Stimulated activated effector memory CD8-positive, alpha-beta T cell treated with anti-CD3 and anti-CD28 coated beads, Interleukin-12 subunit alpha, Interleukin-12 subunit beta, amount 100 ng/mL, for 72 hours (primary cell): Measurements from ENCODE around the gene CEP128.

Experiments
- ATAC-seq: fragments of 150-1000 bp; cut with Tn5 transposase; 2 replicates; pipeline ENCODE4 v1.10.0; 2021
- DNase-seq, 2 donors: peaks; one replicate each; pipeline ENCODE4 v3.0.0; 2021 to 2022; ENCODE audit warnings: low spot score in 2 of 2
- H3K27ac Mint-ChIP-seq: one replicate; pipeline ENCODE4 v1.8.0; 2022; ENCODE audit warnings: mild to moderate bottlenecking, mixed read lengths
- H3K36me3 Mint-ChIP-seq: one replicate; pipeline ENCODE4 v1.8.0; 2022; ENCODE audit warnings: mild to moderate bottlenecking, mixed read lengths
- H3K4me1 Mint-ChIP-seq: one replicate; pipeline ENCODE4 v1.8.0; 2022; ENCODE audit warnings: mixed read lengths
- H3K4me3 Mint-ChIP-seq: one replicate; pipeline ENCODE4 v1.8.0; 2022; ENCODE audit warnings: mild to moderate bottlenecking, mixed read lengths
- H3K9me3 Mint-ChIP-seq: one replicate; pipeline ENCODE4 v1.8.0; 2022; ENCODE audit warnings: mixed read lengths

The CEP128 gene

DNA sequence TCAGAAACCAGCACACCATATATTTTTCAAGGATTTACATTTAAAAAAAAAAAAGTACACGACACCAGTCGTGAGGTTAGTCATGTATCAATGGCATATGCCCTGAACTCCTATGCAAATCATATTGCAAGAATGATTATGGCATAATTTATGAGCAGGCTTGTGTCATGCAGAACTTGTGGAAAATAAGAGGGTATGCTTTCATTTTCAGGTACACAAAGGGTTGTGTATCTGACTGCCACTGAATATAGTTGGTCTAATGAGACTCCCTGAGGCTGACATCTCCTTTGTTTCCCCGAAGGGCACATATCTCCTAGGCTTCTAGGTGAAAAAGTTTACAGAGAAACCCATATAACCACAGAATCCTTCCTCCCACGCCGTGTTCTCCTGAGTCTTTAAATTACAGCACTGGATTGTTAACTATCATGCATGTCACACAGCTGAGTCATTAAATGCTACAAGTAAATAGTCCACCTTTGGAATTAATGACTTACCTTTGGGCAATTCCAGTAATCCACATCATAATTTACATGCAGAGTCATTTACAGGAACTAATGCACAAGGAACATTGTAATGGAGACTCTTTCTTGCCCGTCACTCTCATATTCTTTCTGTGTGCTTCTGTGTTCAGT is 373.5 kb downstream of the CEP128 start:
- H3K4me1 Mint-ChIP-seq, result peaks cover 10% of the 10 kb centered on the region
- DNase-seq, result no peak
- H3K4me3 Mint-ChIP-seq, result no peak overlapping the region
- H3K36me3 Mint-ChIP-seq, result no peaks in the 10 kb centered on the region
- no peaks in the 10 kb centered on the region for H3K9me3 Mint-ChIP-seq
- ATAC-seq, result peak; percentile 45
- H3K27ac Mint-ChIP-seq, result no peak overlapping the region

DNA sequence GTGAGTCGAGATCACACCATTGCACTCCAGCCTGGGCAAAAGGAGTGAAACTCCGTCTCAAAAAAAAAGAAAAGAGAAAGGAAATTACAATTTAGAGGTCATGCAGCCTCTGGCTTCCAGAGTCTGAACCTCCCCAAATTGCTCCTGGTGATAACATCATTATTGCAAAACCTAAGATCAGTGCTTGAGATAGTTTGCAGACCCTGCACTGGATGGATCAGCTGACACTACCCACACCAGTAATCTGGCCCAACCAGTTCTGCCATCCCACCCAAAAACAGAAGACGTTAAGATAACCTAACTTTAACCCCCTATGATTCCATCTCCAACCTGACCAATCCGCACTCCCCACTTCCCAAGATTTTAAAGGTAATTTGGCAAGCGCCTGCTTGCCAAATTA is 376.5 kb downstream of the CEP128 start:
- Mint-ChIP-seq H3K27ac (no peak overlapping the region), H3K9me3 (no peaks in the 10 kb centered on the region)
- ATAC-seq, result no peak

DNA sequence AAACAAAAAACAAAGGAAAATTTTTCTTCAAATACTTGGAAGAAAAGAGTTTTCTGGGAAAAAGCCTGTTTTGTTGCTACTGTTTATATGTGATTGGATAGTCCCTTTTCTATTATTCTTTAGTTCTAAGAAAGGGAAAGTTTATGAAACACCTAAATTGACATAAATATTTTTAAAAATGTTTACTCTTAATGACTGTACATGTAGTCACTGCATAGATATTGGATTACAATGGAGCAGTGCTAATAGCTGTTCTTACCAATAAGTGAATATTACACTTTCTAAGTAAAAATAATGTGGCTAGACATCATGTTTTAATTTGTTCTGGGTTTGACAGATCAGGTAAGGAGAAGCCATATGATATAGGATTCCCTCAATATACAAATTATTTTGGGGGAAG is 377.5 kb downstream of the CEP128 start:
- no peaks in the 10 kb centered on the region for H3K36me3 Mint-ChIP-seq
- peaks cover 10% of the 10 kb centered on the region for H3K4me1 Mint-ChIP-seq
- ATAC-seq (no peak), DNase-seq (no peak)
- no peak overlapping the region for H3K27ac Mint-ChIP-seq
- no peak overlapping the region for H3K4me3 Mint-ChIP-seq
- H3K9me3 Mint-ChIP-seq, result no peaks in the 10 kb centered on the region

More for the DNA sequence above, 376.5 kb downstream of the CEP128 start:
- Mint-ChIP-seq H3K4me1 (peaks cover 10% of the 10 kb centered on the region), H3K4me3 (no peak overlapping the region), H3K36me3 (no peaks in the 10 kb centered on the region)
- DNase-seq, result no peak

DNA sequence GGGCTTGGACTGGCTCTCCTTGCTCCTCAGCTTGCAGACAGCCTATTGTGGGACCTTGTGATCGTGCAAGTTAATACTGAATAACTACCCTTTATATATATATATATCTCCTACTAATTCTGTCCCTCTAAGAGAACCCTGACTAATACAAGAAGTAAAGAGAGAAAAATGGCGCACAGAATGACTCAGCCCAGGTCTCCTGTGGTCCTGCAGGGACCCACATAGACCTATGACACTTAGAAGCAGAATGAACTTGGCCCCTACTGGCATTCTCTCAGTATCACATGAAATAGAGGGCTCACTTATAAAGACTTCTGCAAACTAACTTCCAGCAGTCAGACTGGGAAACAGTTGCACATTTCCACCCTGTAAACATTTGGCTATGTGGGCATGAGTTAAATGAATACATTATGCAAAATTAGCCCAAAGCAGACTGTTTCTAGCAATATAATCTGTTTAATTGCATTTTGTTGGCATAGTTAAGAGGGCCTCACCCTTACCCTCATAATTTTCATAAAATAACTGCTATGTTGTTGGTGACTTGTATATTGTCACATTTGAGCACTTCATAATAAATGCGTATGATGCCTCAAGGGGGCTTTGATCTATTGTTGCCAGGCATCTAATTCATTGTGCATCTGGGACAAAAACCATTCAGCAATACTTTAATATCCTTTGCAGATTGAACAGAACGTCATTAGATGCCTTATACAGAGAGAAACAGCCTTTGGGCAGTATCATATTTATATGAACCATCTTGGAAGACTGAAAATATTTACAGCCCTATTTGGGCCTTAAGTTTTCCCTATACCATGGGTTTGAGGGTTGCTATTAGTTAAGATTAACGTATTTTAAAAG is 380.5 kb downstream of the CEP128 start:
- H3K9me3 Mint-ChIP-seq, result no peaks in the 10 kb centered on the region
- no peaks in the 10 kb centered on the region for H3K36me3 Mint-ChIP-seq
- ATAC-seq (peak; percentile 97), DNase-seq (peak in 1 of 2 donors; percentile 52)
- H3K4me3 Mint-ChIP-seq, result no peak overlapping the region
- H3K4me1 Mint-ChIP-seq, result no peaks in the 10 kb centered on the region
- no peak overlapping the region for H3K27ac Mint-ChIP-seq

DNA sequence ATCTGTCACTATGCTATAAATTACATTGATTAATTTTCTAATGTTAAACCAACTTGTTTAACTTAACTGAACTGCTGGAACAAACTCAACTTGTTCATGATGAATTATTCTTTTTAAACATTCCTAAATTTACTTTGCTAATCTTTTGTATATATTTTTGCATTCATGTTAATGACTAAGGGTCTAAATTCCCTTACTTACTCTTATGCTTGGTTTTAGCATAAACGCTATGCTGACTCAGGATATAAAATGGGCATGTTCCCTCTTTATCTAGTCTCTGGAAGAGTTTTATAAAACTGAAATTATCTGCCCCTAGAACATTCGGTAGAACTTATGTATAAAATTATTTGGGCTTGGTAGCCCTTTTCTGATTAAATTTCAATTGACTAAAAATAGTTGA is 387.4 kb downstream of the CEP128 start:
- DNase-seq (no peak), ATAC-seq (no peak)
- Mint-ChIP-seq H3K27ac (no peak overlapping the region), H3K4me1 (no peaks in the 10 kb centered on the region), H3K36me3 (no peaks in the 10 kb centered on the region), H3K9me3 (no peaks in the 10 kb centered on the region), H3K4me3 (no peak overlapping the region)

DNA sequence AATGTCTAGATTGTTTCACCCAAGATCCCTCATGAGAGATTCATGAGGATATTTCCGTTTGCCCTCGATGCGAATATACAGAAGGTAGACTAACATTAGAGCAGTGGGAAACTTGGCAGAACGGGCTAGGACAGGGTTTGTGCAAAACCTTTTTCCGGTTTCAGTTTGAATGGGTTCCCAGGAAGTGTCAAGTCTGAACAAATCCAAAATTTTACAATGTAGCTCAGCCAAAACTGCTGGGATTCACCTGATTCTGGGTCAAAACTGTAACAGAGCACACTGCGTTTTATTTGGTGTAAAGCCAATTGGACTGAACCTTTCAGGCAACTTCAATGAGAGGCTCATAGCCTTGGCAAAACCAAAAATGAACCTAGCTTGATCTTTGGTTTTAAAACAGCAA is 392.4 kb downstream of the CEP128 start:
- Mint-ChIP-seq H3K27ac (no peak overlapping the region), H3K9me3 (no peaks in the 10 kb centered on the region), H3K4me3 (no peak overlapping the region), H3K4me1 (no peaks in the 10 kb centered on the region), H3K36me3 (no peaks in the 10 kb centered on the region)
- ATAC-seq (no peak), DNase-seq (no peak)

DNA sequence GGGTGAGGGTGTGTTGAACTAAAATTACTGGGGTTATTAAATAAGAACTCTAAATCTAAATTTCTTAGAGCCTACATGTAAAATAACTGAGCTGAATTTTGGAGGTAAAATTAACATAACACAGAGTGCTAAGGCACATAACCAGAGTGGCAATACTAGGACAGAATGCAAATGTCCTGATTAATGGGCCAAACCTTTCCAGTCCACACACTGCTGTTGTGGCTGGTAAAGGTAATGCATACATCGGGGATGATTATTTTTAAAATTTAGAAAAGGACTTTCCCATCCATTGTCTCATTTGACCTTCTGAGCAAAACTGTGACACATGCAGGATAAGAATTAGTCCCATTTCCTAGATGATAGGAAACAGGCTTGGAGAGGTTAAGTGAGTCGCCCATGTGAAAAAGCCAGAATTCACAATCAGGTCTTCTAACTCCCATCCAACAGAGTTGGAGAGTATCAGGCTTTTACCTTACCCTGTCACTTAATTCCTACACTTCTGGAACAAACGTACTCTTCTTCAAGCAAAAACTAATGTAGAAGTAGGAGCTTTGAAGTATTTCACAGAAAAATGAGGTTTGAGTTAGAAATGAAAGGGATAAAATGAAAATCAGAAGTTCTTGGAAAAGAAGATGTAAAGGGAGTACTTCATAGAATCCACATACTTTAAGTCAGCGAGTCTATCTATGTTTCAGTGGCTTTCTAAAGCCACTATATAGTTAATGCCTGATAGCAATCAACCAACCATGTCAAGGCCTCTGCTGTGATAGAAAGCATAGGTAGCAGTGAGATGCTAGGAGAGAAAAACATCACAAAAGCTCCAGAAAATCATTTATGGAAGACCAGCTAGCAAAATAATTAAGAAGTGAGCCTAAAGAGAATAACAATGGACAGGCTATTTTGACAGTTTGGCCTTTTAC is 395.3 kb downstream of the CEP128 start:
- Mint-ChIP-seq H3K9me3 (peaks cover 3% of the 10 kb centered on the region), H3K27ac (no peak overlapping the region), H3K4me3 (no peak overlapping the region), H3K4me1 (no peaks in the 10 kb centered on the region), H3K36me3 (no peaks in the 10 kb centered on the region)
- ATAC-seq, result no peak
- DNase-seq, result no peak

DNA sequence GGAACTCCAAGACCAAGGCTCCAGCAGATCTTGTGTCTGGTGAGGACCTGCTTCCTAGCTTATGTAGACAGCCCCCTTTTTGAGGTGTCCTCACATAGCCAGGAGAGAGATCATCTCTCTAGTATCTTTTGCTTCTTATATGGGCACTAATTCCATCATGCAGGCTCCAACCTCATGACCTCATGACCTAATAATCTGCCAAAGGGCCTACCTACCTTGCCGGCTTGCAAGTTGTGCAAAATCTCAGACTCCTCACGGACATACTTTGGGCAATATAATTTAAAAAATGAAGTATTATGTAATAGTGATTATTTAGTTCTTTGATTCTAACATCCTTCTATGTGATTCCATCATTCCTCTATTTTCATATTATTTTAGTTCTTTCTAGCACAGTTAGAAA is 397.2 kb downstream of the CEP128 start:
- H3K4me1 Mint-ChIP-seq, result no peaks in the 10 kb centered on the region

DNA sequence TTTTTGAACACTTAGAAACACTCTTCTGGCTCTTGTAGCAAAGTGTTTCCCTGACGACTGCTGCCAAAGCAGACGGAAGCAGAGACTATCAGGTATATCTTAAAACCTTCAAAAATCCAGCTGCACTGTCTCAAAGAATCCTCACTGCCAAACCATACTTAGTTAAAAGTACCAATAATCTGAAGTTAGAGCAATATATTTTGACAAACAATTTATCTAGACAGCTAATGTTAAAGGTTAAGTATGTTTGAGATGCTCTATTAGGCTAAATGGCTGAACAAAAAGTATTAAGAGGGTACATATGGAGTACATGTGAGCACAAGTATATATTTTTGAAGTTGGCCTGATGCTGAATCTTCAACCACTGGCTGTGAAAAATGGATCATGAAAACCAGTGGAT is 398.3 kb downstream of the CEP128 start:
- DNase-seq, result no peak
- no peaks in the 10 kb centered on the region for H3K4me1 Mint-ChIP-seq
- no peak overlapping the region for H3K27ac Mint-ChIP-seq
- peaks cover 14% of the 10 kb centered on the region for H3K9me3 Mint-ChIP-seq
- no peaks in the 10 kb centered on the region for H3K36me3 Mint-ChIP-seq
- H3K4me3 Mint-ChIP-seq, result no peak overlapping the region
- ATAC-seq, result no peak

More for the DNA sequence above, 397.2 kb downstream of the CEP128 start:
- DNase-seq (no peak), ATAC-seq (no peak)
- H3K27ac Mint-ChIP-seq, result no peak overlapping the region
- no peaks in the 10 kb centered on the region for H3K36me3 Mint-ChIP-seq
- H3K9me3 Mint-ChIP-seq, result peaks cover 13% of the 10 kb centered on the region
- no peak overlapping the region for H3K4me3 Mint-ChIP-seq

DNA sequence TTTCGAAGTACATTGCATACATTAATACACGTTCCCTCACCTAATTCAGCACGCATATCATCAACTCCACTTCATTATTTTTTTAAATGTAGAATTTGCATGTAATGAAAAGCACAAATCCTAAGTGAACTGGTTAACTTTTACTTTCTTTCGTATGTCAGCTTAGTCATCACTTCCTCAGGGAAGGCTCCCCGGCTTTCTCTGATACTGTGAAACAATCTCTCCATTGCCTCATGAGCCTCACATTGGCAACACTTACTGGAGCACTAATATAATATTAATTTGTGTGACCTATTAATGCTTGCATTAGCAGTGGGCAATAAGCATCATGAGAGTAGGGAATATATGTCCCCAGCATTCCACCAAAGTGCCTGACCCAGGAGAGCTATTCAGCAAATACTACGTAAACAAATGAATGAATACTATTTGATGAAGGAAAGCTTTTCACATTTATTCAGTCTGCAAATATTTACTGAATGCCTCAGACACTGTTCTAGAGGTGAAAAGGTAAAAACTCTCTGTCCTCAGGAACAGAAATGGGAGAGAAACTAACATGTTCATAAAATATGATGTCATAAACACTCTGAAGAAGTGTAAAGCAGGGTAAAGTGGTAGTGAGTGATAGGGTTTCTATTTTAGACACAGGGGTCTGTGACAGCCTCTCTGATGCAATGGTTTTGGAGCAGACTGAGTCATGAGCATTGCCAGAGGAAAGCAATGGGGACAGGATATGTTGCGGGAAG is 402.7 kb downstream of the CEP128 start:
- Mint-ChIP-seq H3K4me1 (no peaks in the 10 kb centered on the region), H3K4me3 (no peak overlapping the region), H3K27ac (no peak overlapping the region), H3K9me3 (peaks cover 14% of the 10 kb centered on the region), H3K36me3 (no peaks in the 10 kb centered on the region)
- no peak for ATAC-seq
- no peak for DNase-seq

DNA sequence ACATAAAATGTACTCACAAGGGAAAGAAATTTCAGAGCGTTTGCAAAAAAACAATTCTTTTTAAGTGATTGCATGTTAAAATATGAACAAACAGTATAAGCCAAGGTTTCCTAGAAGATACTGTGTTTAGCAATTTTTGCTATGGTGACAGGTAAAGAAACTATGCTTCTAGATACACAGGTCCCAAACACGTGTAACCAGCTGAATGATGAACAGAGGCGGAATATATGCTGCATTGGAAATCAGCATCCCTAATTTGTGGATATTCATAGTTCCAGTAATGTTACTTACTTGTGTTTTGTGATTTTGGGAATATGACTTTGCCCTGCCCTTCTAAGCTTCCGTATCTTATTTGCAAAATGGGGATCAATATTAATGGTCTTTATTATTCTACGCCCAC is 403.9 kb downstream of the CEP128 start:
- H3K27ac Mint-ChIP-seq, result no peak overlapping the region
- no peak overlapping the region for H3K4me3 Mint-ChIP-seq
- H3K9me3 Mint-ChIP-seq, result peaks cover 14% of the 10 kb centered on the region
- no peak for DNase-seq
- H3K36me3 Mint-ChIP-seq, result no peaks in the 10 kb centered on the region
- no peak for ATAC-seq
- H3K4me1 Mint-ChIP-seq, result no peaks in the 10 kb centered on the region

DNA sequence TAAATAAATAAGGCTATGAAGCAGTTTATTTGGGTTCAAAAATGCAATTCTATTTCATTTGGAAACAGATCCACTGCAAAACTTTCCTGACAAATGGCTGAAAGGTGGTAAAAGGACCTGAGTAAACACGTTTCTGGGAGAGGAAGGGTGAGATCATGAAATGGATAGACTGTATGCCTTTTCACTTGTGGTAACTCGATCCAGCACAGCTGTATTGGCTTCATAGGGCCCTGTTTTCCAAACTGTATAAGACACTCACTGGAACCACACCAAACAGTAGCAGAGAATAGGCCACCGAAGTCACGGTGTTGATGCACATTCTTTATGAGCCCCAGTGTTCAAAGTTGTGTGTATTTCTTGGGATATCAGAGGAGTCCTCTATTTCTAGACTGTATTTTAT is 405.1 kb downstream of the CEP128 start:
- Mint-ChIP-seq H3K4me3 (no peak overlapping the region), H3K36me3 (no peaks in the 10 kb centered on the region), H3K27ac (no peak overlapping the region), H3K4me1 (no peaks in the 10 kb centered on the region), H3K9me3 (peaks cover 11% of the 10 kb centered on the region)
- no peak for DNase-seq
- ATAC-seq, result no peak

DNA sequence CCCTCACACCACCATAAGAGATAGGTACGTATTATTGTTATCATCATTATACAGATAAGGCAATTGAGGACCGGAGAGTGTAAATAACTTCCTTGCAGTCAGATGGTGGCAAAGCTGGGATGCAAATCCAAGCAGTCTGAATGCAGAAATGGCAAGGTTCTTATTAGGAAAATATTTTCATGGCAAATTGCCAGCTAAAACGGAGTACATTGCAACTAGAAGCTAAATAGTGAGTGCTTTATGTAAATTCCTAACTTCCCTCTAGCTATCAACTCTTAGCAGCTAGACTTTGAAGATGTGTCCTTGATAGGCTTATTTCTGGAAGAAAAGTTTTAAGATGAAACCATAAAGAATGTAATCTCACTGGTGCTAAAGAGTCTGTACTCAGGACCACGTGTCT is 406.4 kb downstream of the CEP128 start:
- Mint-ChIP-seq H3K4me1 (no peaks in the 10 kb centered on the region), H3K9me3 (peaks cover 6% of the 10 kb centered on the region), H3K36me3 (no peaks in the 10 kb centered on the region), H3K27ac (no peak overlapping the region), H3K4me3 (no peak overlapping the region)
- ATAC-seq, result no peak
- DNase-seq, result no peak

DNA sequence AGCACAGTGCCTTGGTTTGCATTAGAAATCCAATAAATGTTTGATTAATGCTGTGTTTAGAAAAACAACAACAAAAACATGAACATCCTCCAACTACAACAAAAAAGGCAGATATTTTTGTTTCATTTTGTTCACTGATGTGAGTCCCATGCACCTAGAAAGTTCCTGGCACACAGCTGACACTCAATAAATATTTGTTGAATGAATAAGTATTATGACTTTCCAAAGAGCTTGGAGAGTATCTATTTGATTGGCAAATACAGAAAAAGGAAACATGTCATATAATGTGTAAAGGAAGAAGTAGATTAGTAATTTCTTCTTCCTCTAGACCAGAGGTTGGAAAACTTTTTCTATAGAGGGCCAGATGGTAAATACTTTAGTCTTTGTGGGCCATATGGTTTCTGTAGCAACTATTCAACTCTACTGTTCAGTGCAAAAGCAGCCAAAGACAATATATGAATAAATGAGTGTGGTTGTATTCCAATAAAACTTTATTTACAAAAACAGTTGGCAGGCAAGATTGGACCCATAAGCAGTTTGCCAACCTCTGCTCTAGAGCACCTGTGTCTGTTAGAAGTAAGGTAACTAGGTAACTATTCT is 417.9 kb downstream of the CEP128 start:
- DNase-seq, result no peak
- H3K9me3 Mint-ChIP-seq, result no peaks in the 10 kb centered on the region

More for the DNA sequence above, 417.9 kb downstream of the CEP128 start:
- no peaks in the 10 kb centered on the region for H3K36me3 Mint-ChIP-seq
- no peak for ATAC-seq
- H3K4me3 Mint-ChIP-seq, result no peak overlapping the region
- no peak overlapping the region for H3K27ac Mint-ChIP-seq
- H3K4me1 Mint-ChIP-seq, result no peaks in the 10 kb centered on the region
